IMR-90 (cell line): ENCODE results near the gene NIF3L1. TPM values are rescaled to one million over a fixed set of nuclear protein-coding genes. Genes with fewer than 3 reads are reported as not detected.
A peak's percentile ranks its signal among the peaks of the same experiment; 100 is the strongest.

Experiments
- ATAC-seq: fragments of 200-7000 bp; cut with Tn5 transposase; 2 replicates; pipeline ENCODE4 v1.9.1; 2020; ENCODE audit warnings: low read depth, mild to moderate bottlenecking, moderate library complexity
- BruUV-seq: library from RNA; stranded (reverse); fragments of 400-500 nt; replicated peaks from 2 replicates; lab custom pipeline; 2021; lab: Mats Ljungman, UMichigan
- CTCF ChIA-PET: fragments of 300-600 bp; formaldehyde crosslinking; extraction: SDS; loops from one replicate; lab custom pipeline; 2021; ENCODE audit warnings: antibody characterized with exemption; lab: Yijun Ruan, JAX
- POLR2A ChIA-PET: fragments of 300-600 bp; sonication (Branson Sonifier 250); formaldehyde crosslinking; loops from one replicate; lab custom pipeline; 2022; ENCODE audit warnings: antibody characterized with exemption; ENCODE audit not compliant: unreplicated experiment; lab: Charles Lee
- DNase-seq: peaks from one replicate; pipeline ENCODE4 v3.0.0; 2013
- H2AFZ ChIP-seq: replicated peaks from 2 replicates; pipeline ENCODE3; 2013; ENCODE audit warnings: low read length, mild to moderate bottlenecking; ENCODE audit not compliant: poor library complexity
- H2AK5ac ChIP-seq: 2 replicates; pipeline ENCODE4 v1.6.1; 2013; ENCODE audit warnings: low read depth, low read length, inconsistent platforms
- H2AK9ac ChIP-seq: replicated peaks from 2 replicates; pipeline ENCODE3; 2013; ENCODE audit warnings: mild to moderate bottlenecking, low read depth, low read length, moderate library complexity; ENCODE audit not compliant: poor library complexity
- H2BK120ac ChIP-seq: 2 replicates; pipeline ENCODE4 v1.6.1; 2013; ENCODE audit warnings: low read depth, low read length, inconsistent platforms
- H2BK15ac ChIP-seq: 3 replicates; pipeline ENCODE4 v1.6.1; 2013; ENCODE audit warnings: low read depth, low read length, inconsistent platforms
- H2BK20ac ChIP-seq: 2 replicates; pipeline ENCODE4 v1.6.1; 2013; ENCODE audit warnings: low read depth, mild to moderate bottlenecking, inconsistent platforms, low read length, moderate library complexity
- H2BK5ac ChIP-seq: 2 replicates; pipeline ENCODE4 v1.6.1; 2013; ENCODE audit warnings: mild to moderate bottlenecking, low read depth, low read length, inconsistent platforms; ENCODE audit not compliant: poor library complexity, severe bottlenecking
- H3K14ac ChIP-seq: replicated peaks from 2 replicates; pipeline ENCODE4 v1.6.1; 2013; ENCODE audit warnings: low read depth, low read length, inconsistent platforms
- H3K18ac ChIP-seq: 2 replicates; pipeline ENCODE4 v1.6.1; 2013; ENCODE audit warnings: low read depth, low read length, control low read depth
- H3K23ac ChIP-seq: 2 replicates; pipeline ENCODE4 v1.6.1; 2013; ENCODE audit warnings: low read depth, low read length, inconsistent platforms
- H3K27ac ChIP-seq: 2 replicates; pipeline ENCODE4 v1.5.1; 2013; ENCODE audit warnings: mild to moderate bottlenecking, control low read depth, low read length; ENCODE audit not compliant: insufficient read depth
- H3K27me3 ChIP-seq: 2 replicates; pipeline ENCODE4 v1.6.1; 2013; ENCODE audit warnings: low read length; ENCODE audit not compliant: control insufficient read depth, insufficient read depth
- H3K36me3 ChIP-seq: 2 replicates; pipeline ENCODE4 v1.6.1; 2013; ENCODE audit warnings: low read length, mixed read lengths; ENCODE audit not compliant: control insufficient read depth, insufficient read depth
- H3K4ac ChIP-seq: 2 replicates; pipeline ENCODE4 v1.6.1; 2013; ENCODE audit warnings: low read depth, low read length, inconsistent platforms
- H3K4me1 ChIP-seq: 2 replicates; pipeline ENCODE4 v1.6.1; 2013; ENCODE audit warnings: low read length, mixed read lengths; ENCODE audit not compliant: control insufficient read depth, insufficient read depth
- H3K4me2 ChIP-seq: 2 replicates; pipeline ENCODE4 v1.6.1; 2013; ENCODE audit warnings: low read depth, mild to moderate bottlenecking, control low read depth, low read length, moderate library complexity
- H3K4me3 ChIP-seq: 2 replicates; pipeline ENCODE4 v1.5.1; 2013; ENCODE audit warnings: low read depth, mild to moderate bottlenecking, control low read depth, low read length, moderate library complexity; ENCODE audit not compliant: insufficient read depth
- H3K56ac ChIP-seq: 2 replicates; pipeline ENCODE4 v1.6.1; 2013; ENCODE audit warnings: low read length, inconsistent platforms; ENCODE audit not compliant: insufficient read depth; ENCODE audit errors: extremely low read depth
- H3K79me1 ChIP-seq, 2 experiments: 2 replicates each; pipeline ENCODE4 v1.6.1; 2013; ENCODE audit warnings: low read length in 2 of 2, inconsistent platforms in 1 of 2, low read depth in 1 of 2
- H3K9ac ChIP-seq: 2 replicates; pipeline ENCODE4 v1.6.1; 2013; ENCODE audit warnings: low read depth, low read length, control low read depth
- H3K9me1 ChIP-seq: 2 replicates; pipeline ENCODE4 v1.6.1; 2013; ENCODE audit warnings: low read length, inconsistent platforms; ENCODE audit not compliant: insufficient read depth
- H3K9me3 ChIP-seq: 2 replicates; pipeline ENCODE4 v1.6.1; 2013; ENCODE audit warnings: low read length; ENCODE audit not compliant: control insufficient read depth, insufficient read depth
- H4K20me1 ChIP-seq: 2 replicates; pipeline ENCODE4 v1.6.1; 2013; ENCODE audit warnings: low read length, inconsistent platforms; ENCODE audit not compliant: insufficient read depth
- H4K5ac ChIP-seq: 2 replicates; pipeline ENCODE4 v1.6.1; 2013; ENCODE audit warnings: mild to moderate bottlenecking, low read depth, low read length, control low read depth
- H4K8ac ChIP-seq, 2 experiments: 2 replicates each; pipeline ENCODE4 v1.6.1; 2013; ENCODE audit warnings: low read depth in 2 of 2, low read length in 2 of 2, control low read depth in 1 of 2, inconsistent platforms in 1 of 2
- H4K91ac ChIP-seq: 2 replicates; pipeline ENCODE4 v1.6.1; 2013; ENCODE audit warnings: low read depth, low read length, inconsistent platforms; ENCODE audit not compliant: insufficient read depth
- CHD1 ChIP-seq: IDR thresholded peaks from 2 replicates; pipeline ENCODE4 v1.6.1; 2012; ENCODE audit warnings: low read depth, low read length, improper control_type of control experiment
- MAFK ChIP-seq: IDR thresholded peaks from 2 replicates; pipeline ENCODE4 v1.6.1; 2012; ENCODE audit warnings: low read depth, low read length, improper control_type of control experiment
- RAD21 ChIP-seq: IDR thresholded peaks from 2 replicates; pipeline ENCODE4 v1.6.1; 2012; ENCODE audit warnings: low read length, improper control_type of control experiment
- WGBS, 2 experiments: methylation state at CpG; one replicate each; pipeline versions ENCODE4 v1.1.5 to v1.1.7; 2013; ENCODE audit warnings: missing lambda C conversion rate in 2 of 2; ENCODE audit not compliant: insufficient read length in 1 of 2; ENCODE audit errors: extremely low coverage in 2 of 2; 5-methylcytosine and 5-hydroxymethylcytosine counted together
- dilution Hi-C: fragments of 300-500 bp; cut with HindIII; formaldehyde crosslinking; loops from one replicate; pipeline ENCODE4 v1.14.3; 2018; ENCODE audit warnings: low sequenced_read_pairs; ENCODE audit not compliant: unreplicated experiment
- in situ Hi-C: fragments of 300-500 bp; cut with MboI; formaldehyde crosslinking; loops from 3 replicates; pipeline ENCODE4 v1.14.3; 2019; ENCODE audit warnings: low sequenced_read_pairs, inconsistent platforms, mixed read lengths
- intact Hi-C: fragments of 100-400 bp; cut with micrococcal nuclease; formaldehyde crosslinking; loops from 2 replicates; pipeline ENCODE4 v1.10.0; 2022
- polyA plus RNA-seq, 3 experiments: library from polyadenylated mRNA; depleted of rRNA; stranded (reverse); fragments of >200 nt; gene quantifications; 2 replicates each; pipeline ENCODE4 v1.2.3, GENCODE V29; 2012; ENCODE audit warnings: low replicate concordance in 1 of 3
- total RNA-seq: library from RNA; depleted of rRNA; stranded (reverse); fragments of >200 nt; gene quantifications from 2 replicates; pipeline ENCODE4 v1.2.3, GENCODE V29; 2012

Gene NIF3L1
- total and polyA plus RNA-seq, 2 of the 4 experiments (the other 2 are of a cell fraction), result 43.0 to 54.6 TPM

DNA sequence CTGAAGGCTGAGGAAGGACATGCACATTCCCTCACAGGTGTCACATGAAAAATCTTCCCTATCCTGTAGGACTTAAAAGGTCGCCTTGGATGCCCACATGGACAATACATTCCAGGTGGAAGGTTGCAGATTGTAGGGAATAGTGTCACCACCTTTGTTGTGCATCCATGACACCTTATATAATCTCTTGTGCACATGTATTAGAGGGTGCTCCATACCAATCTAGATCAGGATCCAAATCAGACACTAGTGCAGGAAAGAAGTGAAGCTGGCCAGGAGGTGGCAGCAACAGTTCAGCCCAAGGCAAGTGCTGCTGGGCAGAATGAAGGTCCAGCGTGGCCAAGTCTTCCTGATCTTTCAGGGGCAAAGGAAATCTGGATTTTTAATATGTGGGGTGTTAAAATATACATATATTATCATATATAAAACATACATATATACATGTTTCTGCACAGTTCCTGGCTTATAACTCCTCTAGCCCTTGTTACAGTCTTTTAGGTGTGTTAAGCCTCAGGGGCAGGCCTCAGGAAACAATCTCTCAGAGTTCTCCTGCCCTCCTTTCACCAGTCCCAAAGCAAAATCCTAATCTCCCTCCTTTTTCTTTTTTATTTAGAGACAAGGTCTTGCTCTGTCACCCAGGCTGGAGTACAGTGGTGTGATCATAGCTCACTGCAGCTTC lies 16.6 kb downstream of the NIF3L1 start (continued):
- TF ChIP-seq RAD21, result peak; percentile 87

DNA sequence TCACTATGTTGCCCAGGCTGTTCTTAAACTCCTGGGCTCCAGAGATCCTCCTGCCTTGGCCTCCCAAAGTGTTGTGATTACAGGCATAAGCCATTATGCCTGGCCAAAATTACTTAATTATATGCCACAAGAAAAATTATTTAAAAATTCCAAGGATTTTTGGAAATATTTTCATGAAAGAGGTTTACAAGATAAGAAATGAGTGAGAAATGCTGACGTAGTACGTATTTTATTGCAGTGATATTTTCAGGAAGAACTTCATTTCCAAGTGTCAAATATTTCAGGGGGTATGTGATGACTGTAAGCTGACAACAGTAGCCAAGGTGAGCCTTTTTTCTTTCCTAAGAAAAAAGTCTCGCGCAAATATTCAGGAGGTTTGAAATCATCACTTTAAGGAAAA lies 20.8 kb downstream of the NIF3L1 start:
- ATAC-seq, result no peak
- CTCF ChIA-PET, result no interaction called here
- no peak overlapping the region for H4K91ac ChIP-seq
- H3K56ac ChIP-seq, result no peak overlapping the region
- H3K4me1 ChIP-seq, result peaks cover 2% of the 10 kb centered on the region; the same call in 1 of the 2 replicates
- no peak overlapping the region for H2AFZ ChIP-seq
- dilution Hi-C loops, result no loop called here
- H3K9ac ChIP-seq, result no peak overlapping the region
- no peaks in the 10 kb centered on the region for H3K9me3 ChIP-seq
- no peak overlapping the region for H3K27ac ChIP-seq
- H4K5ac ChIP-seq, result no peak overlapping the region
- peaks cover 3 to 10% of the 10 kb centered on the region in 2 experiments; a peak in 3 of 4 replicates for H3K79me1 ChIP-seq
- in situ Hi-C loops, result loop anchor here (5.0 kb wide), 2 partner anchors 157 to 267 kb away; no protein-coding TSS in a partner anchor
- H3K27me3 ChIP-seq, result no peaks in the 10 kb centered on the region
- no peak overlapping the region for H2BK5ac ChIP-seq
- H2AK5ac ChIP-seq, result no peak overlapping the region
- H3K23ac ChIP-seq, result no peak overlapping the region
- no peaks in the 10 kb centered on the region for H4K20me1 ChIP-seq
- H3K36me3 ChIP-seq, result peaks cover 17% of the 10 kb centered on the region
- H3K18ac ChIP-seq, result no peak overlapping the region
- no peak overlapping the region for H2BK20ac ChIP-seq
- intact Hi-C loops, result no loop called here
- POLR2A ChIA-PET, result interaction anchor here (0.7 kb wide), 1 partner anchor 28 kb away, joined by 10 read pairs; no protein-coding TSS in a partner anchor
- no peak for DNase-seq
- TF ChIP-seq CHD1, result no peak
- TF ChIP-seq MAFK, result peak; percentile 37
- no peak overlapping the region for H3K4ac ChIP-seq
- no CpG with 5 or more reads among the region's 4 CpGs for WGBS, 2 experiments
- H2AK9ac ChIP-seq, result no peak overlapping the region
- H2BK15ac ChIP-seq, result no peak overlapping the region
- H4K8ac ChIP-seq, result no peak overlapping the region
- H3K9me1 ChIP-seq, result no peaks in the 10 kb centered on the region
- no TSS peak for BruUV-seq
- no peak overlapping the region for H3K14ac ChIP-seq
- H2BK120ac ChIP-seq, result no peak overlapping the region
- no peak overlapping the region for H3K4me2 ChIP-seq
- H3K4me3 ChIP-seq, result no peak overlapping the region
